A673 (cell line): ENCODE measurements around the gene LMO2. TPM values are rescaled to one million over a fixed set of nuclear protein-coding genes. Genes with fewer than 3 reads are reported as not detected.

Experiments used
- BruUV-seq: library from RNA; stranded (reverse); fragments of 400-500 nt; replicated peaks from 2 replicates; lab custom pipeline; 2021; lab: Mats Ljungman, UMichigan
- CTCF ChIA-PET: fragments of 300-600 bp; sonication (Branson Sonifier 250); formaldehyde crosslinking; loops from one replicate; lab custom pipeline; 2022; ENCODE audit warnings: antibody characterized with exemption; lab: Charles Lee
- POLR2A ChIA-PET: fragments of 300-600 bp; sonication (Branson Sonifier 250); formaldehyde crosslinking; loops from one replicate; lab custom pipeline; 2022; ENCODE audit warnings: antibody characterized with exemption; ENCODE audit not compliant: low non-redundant PET; lab: Charles Lee
- DNase-seq: peaks from one replicate; pipeline ENCODE4 v3.0.0-alpha.2; 2015; ENCODE audit warnings: low spot score
- H3K27ac ChIP-seq: fragments of 200-600 bp; sonication (generic); 2 replicates; pipeline ENCODE4 v1.5.1; 2016; ENCODE audit warnings: mixed run types, low read depth, mild to moderate bottlenecking, mixed read lengths, antibody characterized with exemption, low read length; ENCODE audit not compliant: poor library complexity, severe bottlenecking
- H3K27me3 ChIP-seq: fragments of 200-600 bp; sonication (generic); replicated peaks from 2 replicates; pipeline ENCODE4 v1.6.1; 2017; ENCODE audit warnings: mixed run types, low read depth, mild to moderate bottlenecking, mixed read lengths, antibody characterized with exemption, low read length; ENCODE audit not compliant: insufficient read depth, poor library complexity
- H3K36me3 ChIP-seq: fragments of 200-600 bp; sonication (generic); 2 replicates; pipeline ENCODE4 v1.6.1; 2016; ENCODE audit warnings: mixed run types, mild to moderate bottlenecking, mixed read lengths, antibody characterized with exemption, low read length; ENCODE audit not compliant: insufficient read depth, poor library complexity, severe bottlenecking
- H3K4me1 ChIP-seq: fragments of 200-600 bp; sonication (generic); 2 replicates; pipeline ENCODE4 v1.6.1; 2017; ENCODE audit warnings: mixed run types, mild to moderate bottlenecking, mixed read lengths, antibody characterized with exemption, low read length; ENCODE audit not compliant: insufficient read depth, poor library complexity, severe bottlenecking
- H3K4me3 ChIP-seq: fragments of 200-600 bp; sonication (generic); 2 replicates; pipeline ENCODE4 v1.5.1; 2016; ENCODE audit warnings: low read depth, mixed run types, mild to moderate bottlenecking, mixed read lengths, low read length; ENCODE audit not compliant: poor library complexity, severe bottlenecking
- H3K9me3 ChIP-seq: fragments of 200-600 bp; sonication (generic); 2 replicates; pipeline ENCODE4 v1.6.1; 2016; ENCODE audit warnings: mixed run types, low read depth, mild to moderate bottlenecking, mixed read lengths, antibody characterized with exemption, low read length; ENCODE audit not compliant: poor library complexity, severe bottlenecking
- EZH2 ChIP-seq: fragments of 200-600 bp; sonication (generic); IDR thresholded peaks from 2 replicates; pipeline ENCODE4 v1.6.1; 2017; ENCODE audit warnings: borderline replicate concordance, low read depth, mild to moderate bottlenecking, mixed read lengths, antibody characterized with exemption, low read length; ENCODE audit not compliant: poor library complexity, severe bottlenecking
- intact Hi-C: fragments of 100-400 bp; cut with micrococcal nuclease; formaldehyde crosslinking; loops from one replicate; pipeline ENCODE4 v1.10.0; 2022; ENCODE audit not compliant: unreplicated experiment
- total RNA-seq: library from RNA; stranded (reverse); gene quantifications from 2 replicates; pipeline ENCODE4 v1.2.3, GENCODE V29; 2021
- TF ChIP-seq, protein P1 (sequence below): fragments of 300-800, 200-600 bp; sonication (generic); conservative IDR thresholded peaks from 2 replicates; pipeline ENCODE4 v1.5.1; 2017; ENCODE audit warnings: low read depth, mild to moderate bottlenecking, antibody characterized with exemption, low read length, moderate library complexity, mixed read lengths

LMO2 gene
- total RNA-seq, 1 experiment from 2014 or later, result 39.0 TPM

DNA sequence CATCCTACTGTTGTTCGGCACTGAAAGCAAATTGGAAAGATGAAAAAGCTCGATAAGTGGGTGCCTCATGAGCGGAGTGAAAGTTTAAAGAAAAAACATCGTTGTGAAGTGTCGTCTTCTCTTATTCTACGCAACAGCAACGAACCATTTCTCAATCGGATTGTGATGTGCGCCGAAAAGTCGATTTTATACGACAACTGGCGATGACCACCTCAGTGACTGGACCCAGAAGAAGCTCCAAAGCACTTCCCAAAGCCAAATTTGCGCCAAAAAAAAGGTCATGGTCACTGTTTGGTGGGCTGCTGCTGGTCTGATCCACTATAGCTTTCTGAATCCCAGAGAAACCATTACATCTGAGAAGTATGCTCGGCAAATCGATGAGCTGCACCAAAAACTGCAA, 59.2 kb downstream of the LMO2 start:
- TF ChIP-seq, protein P1, sequence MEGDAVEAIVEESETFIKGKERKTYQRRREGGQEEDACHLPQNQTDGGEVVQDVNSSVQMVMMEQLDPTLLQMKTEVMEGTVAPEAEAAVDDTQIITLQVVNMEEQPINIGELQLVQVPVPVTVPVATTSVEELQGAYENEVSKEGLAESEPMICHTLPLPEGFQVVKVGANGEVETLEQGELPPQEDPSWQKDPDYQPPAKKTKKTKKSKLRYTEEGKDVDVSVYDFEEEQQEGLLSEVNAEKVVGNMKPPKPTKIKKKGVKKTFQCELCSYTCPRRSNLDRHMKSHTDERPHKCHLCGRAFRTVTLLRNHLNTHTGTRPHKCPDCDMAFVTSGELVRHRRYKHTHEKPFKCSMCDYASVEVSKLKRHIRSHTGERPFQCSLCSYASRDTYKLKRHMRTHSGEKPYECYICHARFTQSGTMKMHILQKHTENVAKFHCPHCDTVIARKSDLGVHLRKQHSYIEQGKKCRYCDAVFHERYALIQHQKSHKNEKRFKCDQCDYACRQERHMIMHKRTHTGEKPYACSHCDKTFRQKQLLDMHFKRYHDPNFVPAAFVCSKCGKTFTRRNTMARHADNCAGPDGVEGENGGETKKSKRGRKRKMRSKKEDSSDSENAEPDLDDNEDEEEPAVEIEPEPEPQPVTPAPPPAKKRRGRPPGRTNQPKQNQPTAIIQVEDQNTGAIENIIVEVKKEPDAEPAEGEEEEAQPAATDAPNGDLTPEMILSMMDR, result no peak
- TF ChIP-seq EZH2, result no peak
- BruUV-seq, result no TSS peak
- no peak for DNase-seq
- no peak overlapping the region for H3K27ac ChIP-seq
- POLR2A ChIA-PET, result no interaction called here
- H3K4me3 ChIP-seq, result no peak overlapping the region
- H3K27me3 ChIP-seq, result no peaks in the 10 kb centered on the region
- H3K9me3 ChIP-seq, result no peaks in the 10 kb centered on the region
- H3K36me3 ChIP-seq, result no peaks in the 10 kb centered on the region
- H3K4me1 ChIP-seq, result peaks cover 33% of the 10 kb centered on the region
- intact Hi-C loops, result loop anchor here (10.0 kb wide), 1 partner anchor 312 kb away; no protein-coding TSS in a partner anchor
- CTCF ChIA-PET, result interaction anchor here (0.5 kb wide), 1 partner anchor 528 kb away, joined by 4 read pairs; no protein-coding TSS in a partner anchor

DNA sequence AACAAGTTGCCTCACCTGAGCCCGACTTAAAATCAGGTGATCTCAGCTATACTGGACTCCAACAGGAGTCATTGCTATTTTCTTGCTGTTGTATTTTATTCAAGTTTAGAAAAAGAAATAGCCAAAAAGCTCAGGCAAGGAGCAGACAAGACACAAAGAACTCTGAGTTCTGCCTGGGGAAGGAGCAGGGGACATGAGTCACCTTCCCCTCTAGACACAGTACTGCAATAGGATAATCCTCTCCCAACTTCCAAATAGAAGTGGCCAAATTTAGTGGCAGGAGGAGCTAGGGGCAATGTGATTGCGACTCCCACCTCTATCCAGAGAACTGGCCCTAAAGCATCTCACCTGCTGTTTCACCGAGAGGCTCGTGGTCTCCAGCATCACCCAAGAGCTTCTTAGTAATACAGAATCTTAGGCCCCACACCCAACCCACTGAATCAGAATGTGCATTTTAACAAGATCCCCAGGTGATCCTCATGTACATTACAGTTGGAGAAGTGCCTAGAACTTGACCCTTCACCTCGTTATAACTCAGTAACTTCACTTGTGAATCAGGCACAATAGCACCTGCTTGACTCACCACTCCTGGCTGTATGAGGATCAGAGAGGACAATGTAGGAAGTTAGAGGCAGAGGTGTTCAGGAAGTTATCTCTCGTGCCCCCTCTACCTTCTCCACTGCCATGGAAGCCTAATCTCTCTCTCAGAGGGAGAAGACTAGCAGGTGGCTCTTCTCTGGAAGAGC, 60.8 kb downstream of the LMO2 start:
- no TSS peak for BruUV-seq
- no peak for DNase-seq
- intact Hi-C loops, result loop anchor here (10.0 kb wide), 1 partner anchor 314 kb away; no protein-coding TSS in a partner anchor
- CTCF ChIA-PET, result interaction anchor here (2.0 to 3.5 kb wide), 2 partner anchors 24 to 157 kb away, joined by 7 to 35 read pairs; no protein-coding TSS in a partner anchor
- POLR2A ChIA-PET, result no interaction called here
- Histone ChIP-seq H3K9me3 (no peaks in the 10 kb centered on the region), H3K27me3 (no peaks in the 10 kb centered on the region), H3K4me3 (no peak overlapping the region), H3K36me3 (no peaks in the 10 kb centered on the region), H3K4me1 (peaks cover 18% of the 10 kb centered on the region), H3K27ac (no peak overlapping the region)
- no peak for TF ChIP-seq EZH2
- TF ChIP-seq, protein P1, result no peak

DNA sequence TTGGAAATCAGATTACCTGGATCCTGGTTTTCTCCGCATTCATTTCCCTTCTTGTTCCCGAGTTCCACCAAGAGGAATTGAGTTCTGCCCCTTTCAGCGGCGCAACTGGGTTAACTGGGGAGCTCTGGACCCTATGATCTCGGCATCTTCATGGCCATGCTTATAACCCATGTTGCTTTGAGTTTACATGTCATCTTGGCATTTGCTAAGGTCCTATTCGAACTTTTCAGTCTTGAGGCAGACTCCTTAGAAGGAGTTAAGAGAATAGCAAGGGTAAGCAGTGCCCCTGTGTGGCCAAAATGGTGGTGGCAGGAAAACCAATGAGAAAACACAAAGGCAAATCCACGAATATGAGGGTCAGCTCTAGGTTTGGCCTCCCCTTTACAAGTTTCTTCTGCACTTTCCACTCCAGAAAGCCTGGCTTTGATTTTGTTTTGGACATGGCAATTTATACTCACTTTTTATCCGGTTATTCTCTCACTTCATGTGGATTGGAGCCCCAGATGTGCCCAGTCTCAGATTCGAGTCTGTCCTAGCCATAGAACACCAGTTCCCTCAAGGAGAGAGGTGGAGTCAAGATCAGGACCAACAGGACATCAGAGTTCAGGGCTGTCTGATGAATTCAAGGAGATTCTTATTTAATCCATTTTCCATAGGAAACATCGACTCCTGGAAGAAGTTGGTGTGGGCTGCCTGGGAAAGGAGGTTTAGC, 62.3 kb downstream of the LMO2 start:
- Histone ChIP-seq H3K4me3 (peak overlapping the region; percentile 42), H3K9me3 (no peaks in the 10 kb centered on the region), H3K4me1 (peaks cover 4% of the 10 kb centered on the region), H3K27me3 (no peaks in the 10 kb centered on the region), H3K27ac (no peak overlapping the region), H3K36me3 (no peaks in the 10 kb centered on the region)
- CTCF ChIA-PET, result interaction anchor here (0.6 to 3.5 kb wide), 9 partner anchors 13 to 864 kb away, joined by 3 to 35 read pairs (median 3); no protein-coding TSS in a partner anchor
- peak; percentile 96 for DNase-seq
- intact Hi-C loops, result loop anchor here (1.0 to 10.0 kb wide), 8 partner anchors 21 to 1105 kb away; partner anchors contain the start of genes C11orf91 and CSTF3
- no peak for TF ChIP-seq EZH2
- TF ChIP-seq, protein P1, result peak; percentile 100
- BruUV-seq, result no TSS peak
- POLR2A ChIA-PET, result interaction anchor here (0.5 to 0.6 kb wide), 2 partner anchors 83 to 339 kb away, joined by 4 read pairs; no protein-coding TSS in a partner anchor
